H1 (cell line): ENCODE data around the gene TENT4A.

Experiments
- BRCA1 ChIP-seq: IDR thresholded peaks from 2 replicates; pipeline ENCODE4 v1.6.1; 2012; ENCODE audit warnings: low read depth, low read length, improper control_type of control experiment
- CREB1 ChIP-seq: IDR thresholded peaks from 2 replicates; pipeline ENCODE4 v1.6.1; 2012; ENCODE audit warnings: inconsistent platforms
- EZH2 ChIP-seq: fragments of 200-600 bp; sonication (generic); IDR thresholded peaks from 2 replicates; pipeline ENCODE4 v1.7.1; 2012; ENCODE audit warnings: low read depth, mild to moderate bottlenecking, moderate library complexity, low read length, inconsistent platforms; ENCODE audit not compliant: severe bottlenecking
- JUND ChIP-seq: IDR thresholded peaks from 2 replicates; pipeline ENCODE4 v1.6.1; 2011; ENCODE audit warnings: mild to moderate bottlenecking, improper control_type of control experiment, low read length
- MAFK ChIP-seq: IDR thresholded peaks from 2 replicates; pipeline ENCODE4 v1.6.1; 2012; ENCODE audit warnings: low read depth, mild to moderate bottlenecking, improper control_type of control experiment, low read length
- PHF8 ChIP-seq: fragments of 200-600 bp; sonication (generic); conservative IDR thresholded peaks from 2 replicates; pipeline ENCODE4 v1.7.1; 2012; ENCODE audit warnings: low read depth, mild to moderate bottlenecking, inconsistent platforms, low read length, moderate library complexity
- RNF2 ChIP-seq: fragments of 200-900, 300-1000 bp; sonication (generic); IDR thresholded peaks from 2 replicates; pipeline ENCODE4 v1.7.1; 2016; ENCODE audit warnings: borderline replicate concordance, low read depth, mild to moderate bottlenecking, antibody characterized with exemption, low read length; ENCODE audit not compliant: poor library complexity, severe bottlenecking; ENCODE audit errors: missing control alignments
- SAP30 ChIP-seq: fragments of 300-600 bp; sonication (generic); IDR thresholded peaks from 2 replicates; pipeline ENCODE4 v1.7.1; 2012; ENCODE audit warnings: low read length, moderate library complexity, mild to moderate bottlenecking, inconsistent platforms; ENCODE audit not compliant: insufficient read depth, insufficient replicate concordance
- SIN3A ChIP-seq, 2 experiments: IDR thresholded peaks in 1 of 2; conservative IDR thresholded peaks in 1 of 2; 2 replicates each; pipeline ENCODE4 v1.6.1; 2011 to 2012; ENCODE audit warnings: low read length in 2 of 2, improper control_type of control experiment in 1 of 2, low read depth in 1 of 2, mild to moderate bottlenecking in 1 of 2
- TAF1 ChIP-seq: IDR thresholded peaks from 2 replicates; pipeline ENCODE4 v1.6.1; 2011; ENCODE audit warnings: mild to moderate bottlenecking, low read depth, low read length
- YY1 ChIP-seq: IDR thresholded peaks from 2 replicates; pipeline ENCODE4 v1.6.1; 2011; ENCODE audit warnings: low read depth, mild to moderate bottlenecking, low read length
- TF ChIP-seq, protein P1 (sequence below), 3 experiments: IDR thresholded peaks; 1 replicate in 2 of 3; 2 replicates in 1 of 3; pipeline versions ENCODE4 v1.5.1 to v1.6.1; 2011; ENCODE audit warnings: low read length in 3 of 3, mild to moderate bottlenecking in 3 of 3, inconsistent platforms in 2 of 3, low read depth in 1 of 3, moderate library complexity in 1 of 3; ENCODE audit not compliant: insufficient read depth in 1 of 3; ENCODE audit errors: control extremely low read depth in 1 of 3
- TF ChIP-seq, protein P2 (sequence below): IDR thresholded peaks from 2 replicates; pipeline ENCODE4 v1.6.1; 2012; ENCODE audit warnings: low read length, inconsistent platforms

DNA sequence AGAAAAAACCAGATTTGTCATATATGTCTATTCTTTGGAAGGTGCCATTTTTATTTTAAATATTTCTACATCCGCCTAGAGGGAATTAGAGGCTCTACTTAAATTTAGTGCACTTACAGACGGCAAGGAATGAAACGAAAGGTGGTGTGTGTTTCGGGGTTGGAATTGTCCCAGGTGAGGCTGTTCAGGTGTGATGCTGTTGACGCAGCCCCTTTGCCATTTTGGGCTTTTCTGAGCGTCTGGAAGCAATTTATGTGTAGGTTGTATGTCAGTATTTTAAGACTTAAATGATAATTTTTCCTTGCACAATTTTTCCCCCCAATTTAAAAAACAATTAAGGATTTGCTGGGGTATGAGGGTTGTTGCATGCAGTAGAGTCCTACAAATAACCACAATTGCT, 2.0 kb downstream of the TENT4A start:
- TF ChIP-seq PHF8, result no peak
- no peak for TF ChIP-seq MAFK
- TF ChIP-seq, protein P1, sequence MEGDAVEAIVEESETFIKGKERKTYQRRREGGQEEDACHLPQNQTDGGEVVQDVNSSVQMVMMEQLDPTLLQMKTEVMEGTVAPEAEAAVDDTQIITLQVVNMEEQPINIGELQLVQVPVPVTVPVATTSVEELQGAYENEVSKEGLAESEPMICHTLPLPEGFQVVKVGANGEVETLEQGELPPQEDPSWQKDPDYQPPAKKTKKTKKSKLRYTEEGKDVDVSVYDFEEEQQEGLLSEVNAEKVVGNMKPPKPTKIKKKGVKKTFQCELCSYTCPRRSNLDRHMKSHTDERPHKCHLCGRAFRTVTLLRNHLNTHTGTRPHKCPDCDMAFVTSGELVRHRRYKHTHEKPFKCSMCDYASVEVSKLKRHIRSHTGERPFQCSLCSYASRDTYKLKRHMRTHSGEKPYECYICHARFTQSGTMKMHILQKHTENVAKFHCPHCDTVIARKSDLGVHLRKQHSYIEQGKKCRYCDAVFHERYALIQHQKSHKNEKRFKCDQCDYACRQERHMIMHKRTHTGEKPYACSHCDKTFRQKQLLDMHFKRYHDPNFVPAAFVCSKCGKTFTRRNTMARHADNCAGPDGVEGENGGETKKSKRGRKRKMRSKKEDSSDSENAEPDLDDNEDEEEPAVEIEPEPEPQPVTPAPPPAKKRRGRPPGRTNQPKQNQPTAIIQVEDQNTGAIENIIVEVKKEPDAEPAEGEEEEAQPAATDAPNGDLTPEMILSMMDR (IDR thresholded peaks at IDR 0.05; ENCODE audit: control extremely low read depth in 1 of 3, insufficient read depth in 1 of 3, low read depth in 1 of 3, low read length in 3 of 3), result no peak
- TF ChIP-seq JUND, result no peak
- no peak for TF ChIP-seq TAF1
- no peak for TF ChIP-seq RNF2
- TF ChIP-seq, protein P2, sequence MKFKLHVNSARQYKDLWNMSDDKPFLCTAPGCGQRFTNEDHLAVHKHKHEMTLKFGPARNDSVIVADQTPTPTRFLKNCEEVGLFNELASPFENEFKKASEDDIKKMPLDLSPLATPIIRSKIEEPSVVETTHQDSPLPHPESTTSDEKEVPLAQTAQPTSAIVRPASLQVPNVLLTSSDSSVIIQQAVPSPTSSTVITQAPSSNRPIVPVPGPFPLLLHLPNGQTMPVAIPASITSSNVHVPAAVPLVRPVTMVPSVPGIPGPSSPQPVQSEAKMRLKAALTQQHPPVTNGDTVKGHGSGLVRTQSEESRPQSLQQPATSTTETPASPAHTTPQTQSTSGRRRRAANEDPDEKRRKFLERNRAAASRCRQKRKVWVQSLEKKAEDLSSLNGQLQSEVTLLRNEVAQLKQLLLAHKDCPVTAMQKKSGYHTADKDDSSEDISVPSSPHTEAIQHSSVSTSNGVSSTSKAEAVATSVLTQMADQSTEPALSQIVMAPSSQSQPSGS, result no peak
- TF ChIP-seq YY1, result no peak
- TF ChIP-seq EZH2, result no peak
- no peak for TF ChIP-seq SAP30
- TF ChIP-seq BRCA1, result no peak
- no peak for TF ChIP-seq SIN3A (conservative IDR thresholded peaks at IDR 0.05 in 1 of 2, IDR thresholded peaks at IDR 0.05 in 1 of 2; ENCODE audit: low read depth in 1 of 2, low read length in 2 of 2)
- no peak for TF ChIP-seq CREB1
